PC-3 (cell line): ENCODE measurements around the gene ARHGEF5. TPM values are rescaled to one million over a fixed set of nuclear protein-coding genes. Genes with fewer than 3 reads are reported as not detected.
"Not testable (repeated sequence)": the region's sequence is repeated elsewhere in the genome, so short reads cannot be mapped to it uniquely, and the experiment has no call there.

Source experiments
- ATAC-seq: fragments of 200-7000 bp; cut with Tn5 transposase; 2 replicates; pipeline ENCODE4 v1.9.1; 2020; ENCODE audit warnings: mild to moderate bottlenecking, moderate library complexity
- BruUV-seq: library from RNA; stranded (reverse); fragments of 400-500 nt; replicated peaks from 2 replicates; lab custom pipeline; 2021; lab: Mats Ljungman, UMichigan
- CTCF ChIA-PET: fragments of 300-600 bp; sonication (Branson Sonifier 250); formaldehyde crosslinking; loops from one replicate; lab custom pipeline; 2022; ENCODE audit warnings: antibody characterized with exemption; lab: Charles Lee
- POLR2A ChIA-PET: fragments of 300-600 bp; sonication (Branson Sonifier 250); formaldehyde crosslinking; loops from one replicate; lab custom pipeline; 2022; ENCODE audit warnings: antibody characterized with exemption; ENCODE audit not compliant: unreplicated experiment; lab: Charles Lee
- DNase-seq: peaks from one replicate; pipeline ENCODE4 v3.0.0-alpha.2; 2015
- H2AFZ ChIP-seq: fragments of 300-600 bp; sonication (generic); 2 replicates; pipeline ENCODE4 v1.6.0; 2016; ENCODE audit warnings: antibody characterized with exemption, low read length
- H3F3A ChIP-seq: fragments of 300-600 bp; sonication (generic); one replicate; pipeline ENCODE4 v1.6.0; 2017; ENCODE audit warnings: antibody characterized with exemption, low read length, control low read depth, mild to moderate bottlenecking; ENCODE audit not compliant: unreplicated experiment
- H3K27ac ChIP-seq: fragments of 300-600 bp; sonication (generic); 2 replicates; pipeline ENCODE4 v1.5.1; 2016; ENCODE audit warnings: mild to moderate bottlenecking, low read length
- H3K27me3 ChIP-seq: fragments of 300-600 bp; sonication (generic); 2 replicates; pipeline ENCODE4 v1.6.1; 2016; ENCODE audit warnings: low read length, mixed read lengths
- H3K36me3 ChIP-seq: fragments of 300-600 bp; sonication (generic); 2 replicates; pipeline ENCODE4 v1.6.1; 2016; ENCODE audit warnings: low read depth, mixed run types, low read length, mixed read lengths
- H3K4me1 ChIP-seq: fragments of 300-600 bp; sonication (generic); 2 replicates; pipeline ENCODE4 v1.5.1; 2016; ENCODE audit warnings: low read length; ENCODE audit not compliant: insufficient read depth
- H3K4me2 ChIP-seq: fragments of 300-600 bp; sonication (generic); 2 replicates; pipeline ENCODE4 v1.6.0; 2016; ENCODE audit warnings: low read length
- H3K4me3 ChIP-seq: fragments of 300-600 bp; sonication (generic); 2 replicates; pipeline ENCODE4 v1.5.1; 2016; ENCODE audit warnings: mild to moderate bottlenecking, low read length, mixed read lengths
- H3K79me2 ChIP-seq: fragments of 300-600 bp; sonication (generic); 2 replicates; pipeline ENCODE4 v1.6.1; 2017; ENCODE audit warnings: low read length, mixed read lengths
- H3K9ac ChIP-seq: fragments of 300-600 bp; sonication (generic); 2 replicates; pipeline ENCODE4 v1.6.0; 2016; ENCODE audit warnings: mild to moderate bottlenecking, low read length
- H3K9me2 ChIP-seq: fragments of 300-600 bp; sonication (generic); replicated peaks from 2 replicates; pipeline ENCODE4 v1.6.1; 2016; ENCODE audit warnings: mixed run types, low read length, mixed read lengths
- H3K9me3 ChIP-seq: fragments of 300-600 bp; sonication (generic); 2 replicates; pipeline ENCODE4 v1.6.1; 2016; ENCODE audit warnings: low read length, mixed read lengths
- H4K20me1 ChIP-seq: fragments of 300-600 bp; sonication (generic); 2 replicates; pipeline ENCODE4 v1.6.1; 2016; ENCODE audit warnings: low read length, mixed read lengths
- EZH2 ChIP-seq: fragments of 300-600 bp; sonication (generic); IDR thresholded peaks from one replicate; pipeline ENCODE4 v1.6.1; 2017; ENCODE audit warnings: antibody characterized with exemption, mild to moderate bottlenecking, low read length; ENCODE audit not compliant: unreplicated experiment
- EZH2phosphoT487 ChIP-seq: fragments of 300-600 bp; sonication (generic); IDR thresholded peaks from 2 replicates; pipeline ENCODE4 v1.6.1; 2018; ENCODE audit warnings: mild to moderate bottlenecking, antibody characterized with exemption, low read length, borderline replicate concordance
- intact Hi-C: fragments of 100-400 bp; cut with micrococcal nuclease; formaldehyde crosslinking; loops from 2 replicates; pipeline ENCODE4 v1.9.0; 2023
- total RNA-seq: library from RNA; depleted of rRNA; stranded (reverse); fragments of >200 nt; gene quantifications from 2 replicates; pipeline ENCODE4 v1.2.3, GENCODE V29; 2014; rRNA removed
- TF ChIP-seq, protein P1 (sequence below): fragments of 300-600 bp; sonication (generic); conservative IDR thresholded peaks from 2 replicates; pipeline ENCODE4 v1.5.1; 2017; ENCODE audit warnings: antibody characterized with exemption, low read depth, mild to moderate bottlenecking, low read length

ARHGEF5 gene
- total RNA-seq, 1 experiment from 2014 or later, result 15.5 TPM

DNA sequence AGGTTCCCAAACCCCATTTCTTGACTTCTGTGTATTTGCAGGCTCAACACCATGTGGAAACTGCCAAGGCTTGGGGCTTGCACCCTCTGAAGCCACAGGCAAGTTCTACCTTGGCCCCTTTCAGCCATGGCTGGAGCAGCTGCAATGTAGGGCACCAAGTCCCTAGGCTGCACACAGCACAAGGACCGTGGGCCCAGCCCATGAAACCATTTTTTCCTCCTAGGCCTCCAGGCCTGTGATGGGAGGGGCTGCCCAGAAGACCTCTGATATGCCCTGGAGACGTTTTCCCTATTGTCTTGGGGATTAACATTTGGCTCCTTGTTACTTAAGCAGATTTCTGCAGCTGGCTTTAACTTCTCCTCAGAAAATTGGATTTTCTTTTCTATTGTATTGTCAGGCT lies 72.3 kb downstream of the ARHGEF5 start:
- H3K27me3 ChIP-seq, H3K4me2 ChIP-seq, H3K9ac ChIP-seq, CTCF ChIA-PET, ATAC-seq, DNase-seq, H3K27ac ChIP-seq, POLR2A ChIA-PET, H3K4me1 ChIP-seq, H3K9me3 ChIP-seq, H3K36me3 ChIP-seq, H3K79me2 ChIP-seq, H3F3A ChIP-seq, H4K20me1 ChIP-seq, BruUV-seq, H3K9me2 ChIP-seq, intact Hi-C loops, H2AFZ ChIP-seq, H3K4me3 ChIP-seq: not testable (repeated sequence)

DNA sequence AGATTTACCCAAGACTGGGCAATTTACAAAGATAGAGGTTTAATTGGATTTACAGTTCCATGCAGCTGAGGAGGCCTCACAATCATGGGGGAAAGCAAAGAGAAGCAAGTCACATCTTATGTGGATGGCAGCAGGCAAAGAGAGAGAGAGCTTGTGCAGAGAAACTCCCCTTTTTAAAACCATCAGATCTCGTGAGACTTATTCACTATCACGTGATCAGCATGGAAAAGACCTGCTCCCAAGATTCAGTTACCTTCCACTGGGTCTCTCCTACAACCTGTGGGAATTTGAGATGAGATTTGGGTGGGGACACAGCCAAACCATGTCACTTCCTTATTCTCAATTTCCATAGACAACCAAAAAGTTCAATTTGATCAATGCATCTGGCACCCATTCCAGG lies 73.2 kb downstream of the ARHGEF5 start:
- POLR2A ChIA-PET, result no interaction called here
- Histone ChIP-seq H3K9ac (no peak overlapping the region), H3K27ac (no peak overlapping the region), H3K9me3 (0 out of 2 replicates have a peak, but pooled peaks cover 5% of the 10 kb centered on the region), H2AFZ (no peak overlapping the region), H3F3A (no peaks in the 10 kb centered on the region), H4K20me1 (no peaks in the 10 kb centered on the region), H3K27me3 (no peaks in the 10 kb centered on the region), H3K36me3 (no peaks in the 10 kb centered on the region), H3K4me2 (no peak overlapping the region), H3K4me1 (no peaks in the 10 kb centered on the region), H3K79me2 (no peaks in the 10 kb centered on the region), H3K9me2 (no peaks in the 10 kb centered on the region), H3K4me3 (no peak overlapping the region)
- DNase-seq (no peak), ATAC-seq (no peak)
- CTCF ChIA-PET, result no interaction called here
- TF ChIP-seq EZH2, result no peak
- TF ChIP-seq, protein P1, sequence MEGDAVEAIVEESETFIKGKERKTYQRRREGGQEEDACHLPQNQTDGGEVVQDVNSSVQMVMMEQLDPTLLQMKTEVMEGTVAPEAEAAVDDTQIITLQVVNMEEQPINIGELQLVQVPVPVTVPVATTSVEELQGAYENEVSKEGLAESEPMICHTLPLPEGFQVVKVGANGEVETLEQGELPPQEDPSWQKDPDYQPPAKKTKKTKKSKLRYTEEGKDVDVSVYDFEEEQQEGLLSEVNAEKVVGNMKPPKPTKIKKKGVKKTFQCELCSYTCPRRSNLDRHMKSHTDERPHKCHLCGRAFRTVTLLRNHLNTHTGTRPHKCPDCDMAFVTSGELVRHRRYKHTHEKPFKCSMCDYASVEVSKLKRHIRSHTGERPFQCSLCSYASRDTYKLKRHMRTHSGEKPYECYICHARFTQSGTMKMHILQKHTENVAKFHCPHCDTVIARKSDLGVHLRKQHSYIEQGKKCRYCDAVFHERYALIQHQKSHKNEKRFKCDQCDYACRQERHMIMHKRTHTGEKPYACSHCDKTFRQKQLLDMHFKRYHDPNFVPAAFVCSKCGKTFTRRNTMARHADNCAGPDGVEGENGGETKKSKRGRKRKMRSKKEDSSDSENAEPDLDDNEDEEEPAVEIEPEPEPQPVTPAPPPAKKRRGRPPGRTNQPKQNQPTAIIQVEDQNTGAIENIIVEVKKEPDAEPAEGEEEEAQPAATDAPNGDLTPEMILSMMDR, result no peak
- no peak for TF ChIP-seq EZH2phosphoT487
- BruUV-seq, result no TSS peak
- intact Hi-C loops, result no loop called here

Other genes with a start within 250 kb of the ARHGEF5 start
- gene OR2A2, start 245.8 kb upstream of the ARHGEF5 start, total RNA-seq, result not detected in 2 replicates
- gene OR2A14, start 232.2 kb upstream of the ARHGEF5 start, total RNA-seq, result not detected in 2 replicates
- gene CTAGE4, start 171.9 kb upstream of the ARHGEF5 start, total RNA-seq, result 1.4 and 1.6 TPM in 2 replicates
- gene ARHGEF35, start 159.6 kb upstream of the ARHGEF5 start, total RNA-seq, result 10.8 TPM in 2 replicates
- 0.40 TPM in 1 of 2 replicates, not detected in the other for gene OR2A42, start 115.8 kb upstream of the ARHGEF5 start, total RNA-seq
- gene OR2A7, start 90.6 kb upstream of the ARHGEF5 start, total RNA-seq, result 0.69 TPM in 2 replicates
- gene CTAGE8, start 86.1 kb upstream of the ARHGEF5 start, total RNA-seq, result 0.69 and 1.2 TPM in 2 replicates
- gene OR2A1, start 43.0 kb upstream of the ARHGEF5 start, total RNA-seq, result 0.40 TPM in 1 of 2 replicates, not detected in the other
- gene NOBOX, start 48.3 kb downstream of the ARHGEF5 start, total RNA-seq, result not detected in 2 replicates